Activated T-cell treated with anti-CD3 and anti-CD28 coated beads for 24 hours (primary cell): ENCODE data around the gene BPGM.

Source experiments
- DNase-seq: peaks from one replicate; pipeline ENCODE4 v3.0.0-alpha.2; 2020; ENCODE audit warnings: low read depth

BPGM gene

GRCh38 chr7:134697205-134697886, 50.7 kb downstream of the BPGM start:
- no peak for DNase-seq

DNA sequence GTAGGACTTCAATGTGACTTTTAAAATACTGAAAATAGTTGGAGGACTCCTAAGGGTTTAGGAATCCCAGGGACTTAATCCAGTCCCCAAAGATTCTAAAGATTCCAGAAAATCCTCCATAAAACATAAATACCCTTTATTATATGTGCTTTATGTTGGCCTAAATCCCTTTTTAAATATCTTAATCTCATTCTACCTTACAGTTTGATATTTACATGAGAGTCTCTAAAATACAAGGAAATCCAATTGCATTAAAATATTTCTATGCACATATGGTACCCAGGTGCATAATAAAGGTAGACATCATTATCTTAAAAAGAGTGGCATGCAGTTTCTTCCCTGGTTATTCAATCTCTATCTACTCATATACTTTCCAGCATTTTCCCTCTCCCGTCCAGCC, 51.8 kb downstream of the BPGM start:
- DNase-seq: no peak

GRCh38 chr7:134699021-134699818, 52.6 kb downstream of the BPGM start:
- DNase-seq: no peak

DNA sequence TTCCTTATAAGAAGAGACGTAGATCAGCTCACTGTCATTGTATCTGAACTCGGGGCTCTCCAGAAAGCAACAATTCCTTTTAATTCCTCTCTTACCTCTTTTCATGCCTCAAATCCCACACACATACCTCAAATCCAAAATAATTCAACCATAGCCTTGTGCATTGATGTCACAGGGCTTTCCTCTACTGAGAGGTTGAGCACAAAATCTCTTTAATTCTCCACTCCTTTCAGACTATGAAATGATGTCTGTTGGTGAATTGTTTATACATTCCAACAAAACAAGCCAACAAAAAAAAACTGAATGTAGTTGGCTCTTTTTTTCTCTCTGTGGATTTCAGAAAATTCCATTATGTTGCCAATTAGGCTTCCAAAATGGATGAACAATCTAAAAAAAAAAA, 53.2 kb downstream of the BPGM start:
- no peak for DNase-seq

DNA sequence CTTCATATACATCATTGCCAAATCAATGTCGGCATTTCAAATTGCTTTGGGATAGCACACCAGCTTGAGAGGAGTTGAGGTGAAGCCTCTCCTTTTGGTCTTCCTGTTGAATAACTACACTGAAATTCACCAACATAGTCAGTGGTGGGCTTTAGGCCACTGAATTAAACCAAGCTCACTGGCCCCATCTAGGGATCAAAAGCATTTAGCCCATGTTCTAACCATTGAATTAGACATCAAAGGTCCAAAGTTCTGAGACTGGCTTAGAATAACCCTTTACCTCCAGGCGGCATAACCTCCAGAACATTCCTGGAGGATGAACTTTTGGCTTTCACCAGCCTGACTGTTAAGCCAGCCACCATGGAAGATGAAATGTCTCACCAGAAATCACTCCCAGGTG, 54.6 kb downstream of the BPGM start:
- no peak for DNase-seq

DNA sequence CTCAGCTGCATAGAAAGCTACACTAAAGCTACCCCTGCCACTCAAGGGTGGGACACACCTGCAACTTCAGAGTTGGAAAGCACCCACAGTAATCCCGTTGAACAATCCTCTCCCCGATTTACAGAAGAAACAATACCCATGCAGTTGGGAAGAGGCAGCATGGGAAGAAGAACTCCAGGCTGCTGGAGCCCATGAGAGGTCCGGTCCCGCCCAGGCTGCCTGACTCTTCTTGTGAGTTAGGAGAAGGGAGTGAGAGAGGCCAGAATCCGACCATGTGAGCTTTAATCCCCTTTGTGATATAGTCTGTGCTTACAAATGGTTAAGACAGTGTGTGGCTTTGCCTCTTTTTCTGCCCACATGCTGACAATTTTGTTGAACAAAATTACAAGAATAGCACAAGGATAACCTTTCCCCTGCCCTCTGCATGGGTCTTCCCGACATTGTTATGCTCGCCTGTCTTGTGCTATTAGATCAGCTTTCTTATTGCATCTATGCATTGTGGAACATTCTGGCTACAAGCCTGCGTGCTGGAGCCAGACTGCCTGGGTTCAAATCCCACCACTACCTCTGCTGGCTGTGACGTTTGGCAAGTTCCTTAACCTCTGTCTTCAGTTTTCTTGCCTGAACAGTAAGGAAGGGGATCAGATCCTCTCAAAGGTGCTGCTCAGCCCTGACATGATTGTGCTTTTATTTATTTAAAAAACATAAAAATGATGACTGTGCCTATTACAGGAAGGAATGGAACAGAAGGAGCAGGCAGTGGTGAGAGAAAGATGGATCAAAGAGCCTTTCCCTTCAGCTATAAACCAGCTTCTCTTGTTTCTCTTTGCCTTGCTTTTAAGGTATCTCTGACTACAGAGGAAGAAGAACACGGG, 56.0 kb downstream of the BPGM start:
- DNase-seq: no peak

GRCh38 chr7:134703241-134703594, 56.6 kb downstream of the BPGM start:
- no peak for DNase-seq

DNA sequence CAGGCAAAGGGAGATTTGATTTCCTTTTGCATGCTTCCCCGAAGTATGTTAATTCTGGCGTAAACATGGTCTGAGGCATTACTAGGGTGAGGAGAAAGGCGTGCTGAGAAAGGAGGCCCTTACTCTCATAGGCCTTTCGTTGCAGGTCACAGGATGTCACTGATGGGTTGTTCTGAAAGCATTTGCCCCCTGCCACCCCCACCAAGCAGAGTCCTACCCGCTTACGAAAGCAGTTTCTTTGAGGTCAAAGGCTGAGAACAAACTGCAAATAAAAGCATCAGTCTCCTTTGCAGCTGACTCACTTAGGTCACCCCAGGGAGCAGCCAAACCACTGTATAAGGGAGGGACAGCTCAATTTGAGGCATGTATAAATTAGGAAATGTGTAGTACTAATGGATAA, 57.1 kb downstream of the BPGM start:
- no peak for DNase-seq

DNA sequence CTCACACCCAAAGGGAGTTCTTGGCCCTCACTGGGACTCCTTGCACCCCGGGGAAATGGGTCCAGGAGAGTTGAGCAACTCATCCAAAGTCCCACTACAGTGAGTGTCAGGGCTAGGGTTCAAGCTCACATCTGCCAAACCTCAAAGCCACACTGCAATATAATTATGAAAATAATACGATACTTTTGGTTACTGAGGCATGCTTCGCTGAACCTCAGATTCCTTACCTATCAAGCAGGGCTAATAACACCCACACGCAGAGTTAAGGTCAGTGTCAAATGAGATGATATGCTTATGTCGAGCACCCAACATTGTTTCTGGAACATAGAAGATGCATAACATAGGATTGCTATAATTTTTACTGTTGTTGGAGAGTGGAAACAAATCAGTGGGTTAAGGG, 58.2 kb downstream of the BPGM start:
- no peak for DNase-seq

- no peak for DNase-seq
Observed at GRCh38 chr7:134705716-134706115, 59.1 kb downstream of the BPGM start.

GRCh38 chr7:134706468-134706867, 59.8 kb downstream of the BPGM start:
- DNase-seq: no peak

DNA sequence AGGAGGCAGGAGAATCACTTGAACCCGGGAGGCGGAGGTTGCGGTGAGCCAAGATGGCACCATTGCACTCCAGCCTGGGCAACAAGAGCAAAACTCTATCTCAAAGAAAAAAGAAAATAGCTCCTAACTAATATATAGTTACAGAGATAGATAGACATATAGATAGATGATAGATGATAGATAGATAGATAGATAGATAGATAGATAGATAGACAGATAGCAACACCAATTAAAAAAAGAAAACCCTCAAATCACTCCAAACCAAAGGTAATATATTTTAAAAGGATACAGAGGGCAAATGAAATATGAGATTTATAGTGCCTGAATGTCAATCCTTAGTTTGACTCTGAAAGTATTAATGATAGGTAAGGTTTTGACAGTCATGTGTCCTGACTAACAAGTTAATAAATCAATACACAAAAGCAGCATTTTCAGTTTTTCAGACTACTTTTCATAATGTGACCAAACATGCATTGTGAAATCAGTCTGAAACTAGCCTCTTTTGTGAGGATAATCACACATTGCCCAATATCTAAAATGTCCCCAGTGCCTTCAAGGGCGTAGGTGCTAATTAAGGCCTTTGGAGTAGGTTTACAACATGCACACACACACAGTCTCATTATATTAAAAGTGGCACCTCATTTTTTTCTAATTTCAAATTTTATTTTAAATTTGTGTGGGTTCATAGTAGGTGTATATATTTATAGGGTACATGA, 61.2 kb downstream of the BPGM start:
- DNase-seq: no peak

DNA sequence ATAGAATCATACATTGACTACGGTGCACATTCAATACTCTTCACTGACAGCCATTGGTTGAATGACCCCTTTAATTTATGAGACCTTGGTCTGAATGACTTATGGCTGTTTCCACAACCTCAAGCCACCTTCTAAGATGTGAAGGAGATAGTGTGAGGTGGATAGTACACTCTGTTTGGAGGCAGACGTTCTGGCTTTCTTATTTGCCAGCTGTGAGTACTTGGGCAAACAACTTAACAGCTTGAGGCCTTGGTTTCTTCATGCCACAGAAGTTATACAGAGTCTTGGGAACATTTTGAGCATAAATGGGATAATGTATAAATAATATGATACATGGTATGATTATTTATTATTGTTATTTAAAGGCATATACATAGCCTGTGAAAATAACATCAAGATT, 62.0 kb downstream of the BPGM start:
- DNase-seq: no peak

GRCh38 chr7:134709197-134709596, 62.5 kb downstream of the BPGM start:
- DNase-seq: no peak

DNA sequence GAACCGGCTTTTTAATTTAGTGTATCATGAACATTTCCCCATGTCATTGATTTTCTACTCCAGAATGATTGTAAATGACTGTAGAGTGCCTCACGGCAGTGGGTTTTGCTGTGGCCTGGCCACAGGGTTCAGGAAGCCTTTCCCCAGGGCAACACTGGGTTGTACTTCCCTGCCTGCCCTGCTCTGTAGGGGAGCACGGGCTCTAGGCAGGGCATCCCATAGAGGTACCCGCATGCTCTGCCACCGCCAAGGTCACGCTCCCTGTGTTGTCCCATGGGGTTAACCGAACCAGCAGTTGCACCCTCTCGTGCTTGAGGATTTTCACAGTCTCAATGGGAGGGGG, 63.8 kb downstream of the BPGM start:
- no peak for DNase-seq

GRCh38 chr7:134710854-134711624, 64.4 kb downstream of the BPGM start:
- DNase-seq: peak; percentile 29

- no peak for DNase-seq
Observed at GRCh38 chr7:134712196-134712595, 65.5 kb downstream of the BPGM start.

- DNase-seq: no peak
Observed at GRCh38 chr7:134714470-134715205, 68.0 kb downstream of the BPGM start.

DNA sequence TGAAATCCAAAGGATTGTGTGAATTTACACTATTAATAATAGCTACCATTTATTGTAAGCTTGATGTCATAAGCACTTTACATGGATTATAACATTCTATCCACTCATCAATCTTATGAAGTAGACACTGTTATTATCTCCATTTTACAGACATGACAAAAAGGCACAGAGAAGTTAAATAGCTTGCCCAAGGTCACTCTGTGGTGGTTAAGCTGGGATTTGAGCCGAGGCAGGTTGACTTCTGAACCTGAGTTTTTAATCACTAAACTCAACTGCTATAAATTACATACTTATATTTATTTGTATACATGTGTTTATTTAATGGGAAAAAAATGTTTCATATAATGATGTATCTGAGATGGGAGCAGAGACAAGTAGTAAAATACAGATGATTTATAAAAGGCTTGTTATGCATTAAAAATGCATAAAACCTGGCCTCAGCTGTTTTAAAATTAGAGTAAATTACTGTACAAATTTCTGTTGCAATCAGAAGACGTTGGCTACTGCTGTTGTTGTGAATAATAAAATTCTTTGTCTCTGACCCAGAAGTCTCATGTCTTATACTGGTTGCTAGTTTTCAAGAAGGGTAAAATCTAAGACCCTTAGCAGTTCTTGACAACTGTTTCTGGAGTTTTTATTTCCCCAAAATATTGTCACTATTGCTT, 71.7 kb downstream of the BPGM start:
- no peak for DNase-seq
